ENCODE data around the gene CPZ. TPM values are rescaled to one million over a fixed set of nuclear protein-coding genes. Genes with fewer than 3 reads are reported as not detected.

The CPZ gene
- total RNA-seq, 1 experiment from 2014 or later = 37.3 TPM

DNA sequence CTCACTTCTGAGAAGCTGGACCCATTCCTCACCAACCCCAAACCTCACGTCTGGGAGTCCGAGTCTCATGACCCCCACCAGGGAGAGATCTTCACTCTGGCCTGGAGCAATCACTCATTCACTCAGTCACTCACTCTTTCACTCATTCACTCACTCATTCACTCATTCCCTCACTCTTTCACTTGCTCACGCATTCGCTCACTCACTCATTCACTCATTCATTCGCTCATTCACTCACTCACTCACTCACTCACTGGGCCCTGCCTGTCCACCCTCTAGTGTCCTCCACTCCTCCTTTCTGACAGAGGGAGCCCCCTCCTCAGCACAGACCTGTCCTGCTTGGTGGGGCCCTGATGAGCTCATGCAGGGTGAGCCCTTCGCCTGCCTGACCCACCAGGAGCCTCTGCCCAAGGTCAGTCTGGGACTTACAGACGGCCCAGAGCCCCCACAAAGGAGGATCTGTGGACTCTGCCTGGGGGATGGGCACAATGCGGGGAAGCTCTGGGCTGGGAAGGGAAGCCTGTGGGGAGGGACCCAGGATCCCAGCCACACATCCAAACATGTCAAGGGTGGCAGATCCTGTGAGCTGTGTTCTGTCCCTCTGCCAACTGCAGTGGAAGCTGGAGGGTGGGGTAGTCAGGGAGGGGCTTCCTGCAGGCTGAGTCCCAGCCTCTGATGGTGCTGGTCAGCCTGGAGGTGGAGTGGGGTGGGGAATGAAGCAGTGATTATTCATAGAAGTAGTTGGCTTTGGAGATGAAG, 18.5 kb downstream of the CPZ start:
- no peak overlapping the region for H2AK5ac ChIP-seq (ENCODE audit: insufficient read length, low read length)
- no peak overlapping the region for H2AFZ ChIP-seq (ENCODE audit: low read length)
- Mint-ChIP-seq H3K9me3 (no peaks in the 10 kb centered on the region), H3K4me3 (no peak overlapping the region), H3K27ac (no peak overlapping the region), H3K36me3 (ENCODE audit: insufficient read depth in 1 of 3, low read depth in 3 of 3) (peaks cover 2 to 55% (median 48%) of the 10 kb centered on the region in 3 experiments; a peak in 5 of 7 replicates), H3K4me1 (no peaks in the 10 kb centered on the region; a peak in 1 of 4 replicates), H3K27me3 (ENCODE audit: low read depth) (peaks cover 4% of the 10 kb centered on the region; the same call in 1 of the 2 replicates)
- no peak overlapping the region for H4K8ac ChIP-seq (replicated peaks; ENCODE audit: insufficient read length, low read depth, low read length)
- H3K79me1 ChIP-seq (ENCODE audit: insufficient read depth, low read depth, low read length, poor library complexity, severe bottlenecking) = no peaks in the 10 kb centered on the region
- no peak overlapping the region for H2BK20ac ChIP-seq (ENCODE audit: low read depth, low read length, poor library complexity, severe bottlenecking)
- no peak overlapping the region for H3T11ph ChIP-seq (ENCODE audit: low read length)
- no CpG with 5 or more reads among the region's 8 CpGs for WGBS (ENCODE audit: extremely low coverage, insufficient read length, low lambda C conversion rate)
- H3K4me1 ChIP-seq (ENCODE audit: insufficient read depth, low read length) = no peaks in the 10 kb centered on the region
- no peaks in the 10 kb centered on the region for H3K9me3 ChIP-seq (ENCODE audit: control insufficient read depth, low read depth, low read length)
- H3K27me3 ChIP-seq (ENCODE audit: insufficient read depth, low read length) = no peaks in the 10 kb centered on the region
- H3K79me2 ChIP-seq (ENCODE audit: insufficient read depth, low read length) = no peaks in the 10 kb centered on the region
- no peak overlapping the region for H3K4me2 ChIP-seq (ENCODE audit: insufficient read depth, insufficient read length, low read length)
- H3K23ac ChIP-seq (ENCODE audit: insufficient read length, low read depth, low read length) = no peak overlapping the region
- H4K5ac ChIP-seq (ENCODE audit: insufficient read length, low read depth, low read length) = no peak overlapping the region
- H3K14ac ChIP-seq (ENCODE audit: insufficient read depth, low read length) = no peak overlapping the region
- TF ChIP-seq, protein P1, sequence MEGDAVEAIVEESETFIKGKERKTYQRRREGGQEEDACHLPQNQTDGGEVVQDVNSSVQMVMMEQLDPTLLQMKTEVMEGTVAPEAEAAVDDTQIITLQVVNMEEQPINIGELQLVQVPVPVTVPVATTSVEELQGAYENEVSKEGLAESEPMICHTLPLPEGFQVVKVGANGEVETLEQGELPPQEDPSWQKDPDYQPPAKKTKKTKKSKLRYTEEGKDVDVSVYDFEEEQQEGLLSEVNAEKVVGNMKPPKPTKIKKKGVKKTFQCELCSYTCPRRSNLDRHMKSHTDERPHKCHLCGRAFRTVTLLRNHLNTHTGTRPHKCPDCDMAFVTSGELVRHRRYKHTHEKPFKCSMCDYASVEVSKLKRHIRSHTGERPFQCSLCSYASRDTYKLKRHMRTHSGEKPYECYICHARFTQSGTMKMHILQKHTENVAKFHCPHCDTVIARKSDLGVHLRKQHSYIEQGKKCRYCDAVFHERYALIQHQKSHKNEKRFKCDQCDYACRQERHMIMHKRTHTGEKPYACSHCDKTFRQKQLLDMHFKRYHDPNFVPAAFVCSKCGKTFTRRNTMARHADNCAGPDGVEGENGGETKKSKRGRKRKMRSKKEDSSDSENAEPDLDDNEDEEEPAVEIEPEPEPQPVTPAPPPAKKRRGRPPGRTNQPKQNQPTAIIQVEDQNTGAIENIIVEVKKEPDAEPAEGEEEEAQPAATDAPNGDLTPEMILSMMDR (conservative IDR thresholded peaks at IDR 0.05) = no peak
- H3K18ac ChIP-seq (ENCODE audit: insufficient read length, low read depth, low read length) = no peak overlapping the region
- no peak overlapping the region for H3K27ac ChIP-seq (ENCODE audit: insufficient read length, low read depth, low read length)
- H2BK5ac ChIP-seq (ENCODE audit: insufficient read length, low read length) = no peak overlapping the region
- H3K23me2 ChIP-seq (ENCODE audit: insufficient read length, low read depth, low read length, poor library complexity, severe bottlenecking) = no peaks in the 10 kb centered on the region
- no peak overlapping the region for H2BK15ac ChIP-seq (ENCODE audit: low read depth, low read length)
- H3K4ac ChIP-seq (ENCODE audit: low read depth, low read length) = no peak overlapping the region
- no peak overlapping the region for H4K91ac ChIP-seq (ENCODE audit: insufficient read length, low read depth, low read length)
- no peak overlapping the region for H3K9ac ChIP-seq (ENCODE audit: extremely low read depth, insufficient read length, low read length)
- no peak overlapping the region for H2BK12ac ChIP-seq (ENCODE audit: insufficient read length, low read depth, low read length)
- no peak overlapping the region for H3K56ac ChIP-seq (ENCODE audit: insufficient read length, low read depth, low read length)
- DNase-seq = no peak
- H2BK120ac ChIP-seq (ENCODE audit: low read depth, low read length, poor library complexity, severe bottlenecking) = no peak overlapping the region
- no peaks in the 10 kb centered on the region for H4K20me1 ChIP-seq (ENCODE audit: control insufficient read depth, insufficient read depth, insufficient read length)
